OCI-LY7 (cell line): Measurements from ENCODE around the gene REXO1.

ENCODE experiments used
- CTCF ChIP-seq: fragments of 200-600 bp; sonication (generic); conservative IDR thresholded peaks from 2 replicates; pipeline ENCODE4 v1.5.1; 2014; ENCODE audit warnings: mild to moderate bottlenecking, antibody characterized with exemption, low read length, moderate library complexity, mixed read lengths
- EZH2phosphoT487 ChIP-seq: fragments of 200-600 bp; sonication (generic); IDR thresholded peaks from 2 replicates; pipeline ENCODE4 v1.6.1; 2018; ENCODE audit warnings: low read depth, borderline replicate concordance, mild to moderate bottlenecking, mixed run types, antibody characterized with exemption, low read length, moderate library complexity, mixed read lengths

GRCh38 chr19:1786668-1787067 is 61.6 kb downstream of the REXO1 start:
- TF ChIP-seq CTCF (no peak), EZH2phosphoT487 (no peak)
